ENCODE data around the gene SLC38A9.
"Not testable (repeated sequence)": the region's sequence is repeated elsewhere in the genome, so short reads cannot be mapped to it uniquely, and the experiment has no call there.

SLC38A9 gene, protein sequence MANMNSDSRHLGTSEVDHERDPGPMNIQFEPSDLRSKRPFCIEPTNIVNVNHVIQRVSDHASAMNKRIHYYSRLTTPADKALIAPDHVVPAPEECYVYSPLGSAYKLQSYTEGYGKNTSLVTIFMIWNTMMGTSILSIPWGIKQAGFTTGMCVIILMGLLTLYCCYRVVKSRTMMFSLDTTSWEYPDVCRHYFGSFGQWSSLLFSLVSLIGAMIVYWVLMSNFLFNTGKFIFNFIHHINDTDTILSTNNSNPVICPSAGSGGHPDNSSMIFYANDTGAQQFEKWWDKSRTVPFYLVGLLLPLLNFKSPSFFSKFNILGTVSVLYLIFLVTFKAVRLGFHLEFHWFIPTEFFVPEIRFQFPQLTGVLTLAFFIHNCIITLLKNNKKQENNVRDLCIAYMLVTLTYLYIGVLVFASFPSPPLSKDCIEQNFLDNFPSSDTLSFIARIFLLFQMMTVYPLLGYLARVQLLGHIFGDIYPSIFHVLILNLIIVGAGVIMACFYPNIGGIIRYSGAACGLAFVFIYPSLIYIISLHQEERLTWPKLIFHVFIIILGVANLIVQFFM

DNA sequence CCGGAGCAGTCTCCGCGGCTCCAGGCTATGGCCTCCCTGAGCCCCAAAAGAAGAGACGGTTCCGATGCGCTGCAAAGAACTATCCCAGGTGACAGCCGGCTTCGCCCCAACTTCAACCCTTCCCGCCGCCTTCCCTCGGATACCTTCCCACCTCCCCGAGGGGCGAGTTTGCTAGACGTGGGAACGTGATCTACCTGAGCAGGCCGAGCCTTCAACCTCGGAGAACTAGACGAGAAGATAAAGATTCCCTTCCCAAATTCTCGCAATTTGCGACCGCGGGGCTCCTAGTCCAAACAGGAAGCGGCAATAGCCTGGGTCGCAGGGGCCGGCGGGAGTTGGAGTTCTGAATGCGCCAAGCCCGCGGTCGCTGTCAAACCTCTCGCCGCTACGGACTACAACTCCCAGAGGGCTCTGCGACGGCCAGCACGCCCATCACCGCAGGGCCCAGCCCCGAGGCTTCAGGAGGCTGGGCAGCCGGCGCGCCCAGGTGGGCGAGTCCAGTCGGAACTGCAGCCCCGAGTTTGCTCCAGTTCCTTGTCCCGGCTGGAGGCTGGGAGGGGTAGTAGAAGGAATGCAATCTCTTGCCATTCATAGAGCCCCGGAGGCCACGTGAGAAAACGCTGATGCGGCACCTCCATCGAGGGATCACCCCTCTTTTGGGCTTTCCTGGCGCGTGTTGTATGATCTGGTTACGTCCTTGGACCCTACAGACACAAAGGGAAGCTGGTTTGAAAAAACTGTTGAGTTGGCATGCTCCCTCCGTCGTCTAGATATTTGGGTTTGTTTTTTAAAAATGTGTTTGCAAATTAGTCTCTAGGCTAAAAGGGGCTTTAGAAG is at the start of gene SLC38A9:
Gene SLC38A9, minus strand, starts transcription at position 302 of the 837 bp plus-strand sequence. CDS start 14,366 bp downstream, outside the sequence.
- Histone ChIP-seq H3K4me3 (replicated peaks; ENCODE audit: low read depth, low read length) (peak within 1 kb of the TSS; percentile 95), H3K36me3 (ENCODE audit: control insufficient read depth, insufficient read depth, low read length) (no peaks in the 10 kb centered on the region; the same call in 1 of the 2 replicates), H3K27me3 (replicated peaks; ENCODE audit: control insufficient read depth, insufficient read depth, low read length) (no peaks in the 10 kb centered on the region)
- DNase-seq (ENCODE audit: extremely low read depth, insufficient read length): peak; percentile 89
- TF ChIP-seq, protein P1, sequence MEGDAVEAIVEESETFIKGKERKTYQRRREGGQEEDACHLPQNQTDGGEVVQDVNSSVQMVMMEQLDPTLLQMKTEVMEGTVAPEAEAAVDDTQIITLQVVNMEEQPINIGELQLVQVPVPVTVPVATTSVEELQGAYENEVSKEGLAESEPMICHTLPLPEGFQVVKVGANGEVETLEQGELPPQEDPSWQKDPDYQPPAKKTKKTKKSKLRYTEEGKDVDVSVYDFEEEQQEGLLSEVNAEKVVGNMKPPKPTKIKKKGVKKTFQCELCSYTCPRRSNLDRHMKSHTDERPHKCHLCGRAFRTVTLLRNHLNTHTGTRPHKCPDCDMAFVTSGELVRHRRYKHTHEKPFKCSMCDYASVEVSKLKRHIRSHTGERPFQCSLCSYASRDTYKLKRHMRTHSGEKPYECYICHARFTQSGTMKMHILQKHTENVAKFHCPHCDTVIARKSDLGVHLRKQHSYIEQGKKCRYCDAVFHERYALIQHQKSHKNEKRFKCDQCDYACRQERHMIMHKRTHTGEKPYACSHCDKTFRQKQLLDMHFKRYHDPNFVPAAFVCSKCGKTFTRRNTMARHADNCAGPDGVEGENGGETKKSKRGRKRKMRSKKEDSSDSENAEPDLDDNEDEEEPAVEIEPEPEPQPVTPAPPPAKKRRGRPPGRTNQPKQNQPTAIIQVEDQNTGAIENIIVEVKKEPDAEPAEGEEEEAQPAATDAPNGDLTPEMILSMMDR (IDR thresholded peaks at IDR 0.05; ENCODE audit: insufficient read depth, low read length, poor library complexity, severe bottlenecking): no peak

DNA sequence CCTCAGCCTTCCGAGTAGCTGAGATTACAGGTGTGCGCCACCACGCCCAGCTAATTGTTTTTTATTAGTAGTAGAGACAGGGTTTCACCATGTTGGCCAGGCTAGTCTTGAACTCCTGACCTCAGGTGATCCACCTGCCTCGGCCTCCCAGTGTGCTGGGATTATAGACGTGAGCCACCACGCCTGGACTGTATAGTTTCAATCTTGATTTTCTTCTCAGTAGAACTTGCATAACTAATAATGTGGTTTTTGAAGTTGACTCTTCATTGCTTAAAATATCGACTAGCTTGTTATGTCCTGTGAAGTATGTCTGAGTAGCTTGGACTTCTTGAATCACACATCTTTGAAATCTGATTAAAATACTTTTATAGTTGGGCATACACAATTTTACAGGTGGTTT is 49.6 kb upstream of the SLC38A9 start:
- DNase-seq (ENCODE audit: extremely low read depth, insufficient read length); H3K27me3 ChIP-seq (replicated peaks; ENCODE audit: control insufficient read depth, insufficient read depth, low read length); H3K4me3 ChIP-seq (replicated peaks; ENCODE audit: low read depth, low read length); H3K36me3 ChIP-seq (ENCODE audit: control insufficient read depth, insufficient read depth, low read length): not testable (repeated sequence)

GRCh38 chr5:55758714-55759113 is 46.6 kb upstream of the SLC38A9 start:
- TF ChIP-seq, protein P1 (IDR thresholded peaks at IDR 0.05; ENCODE audit: insufficient read depth, low read length, poor library complexity, severe bottlenecking): no peak

DNA sequence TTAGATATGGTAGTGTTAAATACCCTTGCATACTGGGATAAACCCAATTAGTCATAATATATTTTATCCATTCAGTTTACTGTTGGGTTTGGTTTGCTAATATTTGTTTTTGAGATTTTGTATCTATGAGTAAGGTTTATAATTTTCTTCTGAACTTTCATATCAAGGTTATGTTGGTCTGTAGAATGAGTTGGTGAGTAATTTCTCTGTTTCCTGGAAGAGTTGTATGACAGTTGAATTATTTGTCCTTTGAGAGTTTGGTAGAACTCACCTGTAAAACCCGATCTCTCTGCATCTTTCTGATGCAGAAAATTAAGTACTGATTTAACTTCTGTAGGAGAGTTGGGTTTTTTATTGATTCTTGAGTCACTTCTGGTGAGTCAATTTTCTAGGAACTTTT is 46.1 kb upstream of the SLC38A9 start:
- DNase-seq (ENCODE audit: extremely low read depth, insufficient read length): no peak
- Histone ChIP-seq H3K36me3 (ENCODE audit: control insufficient read depth, insufficient read depth, low read length) (no peaks in the 10 kb centered on the region), H3K4me3 (replicated peaks; ENCODE audit: low read depth, low read length) (no peak overlapping the region), H3K27me3 (replicated peaks; ENCODE audit: control insufficient read depth, insufficient read depth, low read length) (no peaks in the 10 kb centered on the region)
- TF ChIP-seq, protein P1 (IDR thresholded peaks at IDR 0.05; ENCODE audit: insufficient read depth, low read length, poor library complexity, severe bottlenecking): no peak

More at GRCh38 chr5:55758714-55759113, 46.6 kb upstream of the SLC38A9 start:
- DNase-seq (ENCODE audit: extremely low read depth, insufficient read length): no peak
- no peaks in the 10 kb centered on the region for H3K27me3 ChIP-seq (replicated peaks; ENCODE audit: control insufficient read depth, insufficient read depth, low read length)
- H3K36me3 ChIP-seq (ENCODE audit: control insufficient read depth, insufficient read depth, low read length): no peaks in the 10 kb centered on the region
- no peak overlapping the region for H3K4me3 ChIP-seq (replicated peaks; ENCODE audit: low read depth, low read length)

DNA sequence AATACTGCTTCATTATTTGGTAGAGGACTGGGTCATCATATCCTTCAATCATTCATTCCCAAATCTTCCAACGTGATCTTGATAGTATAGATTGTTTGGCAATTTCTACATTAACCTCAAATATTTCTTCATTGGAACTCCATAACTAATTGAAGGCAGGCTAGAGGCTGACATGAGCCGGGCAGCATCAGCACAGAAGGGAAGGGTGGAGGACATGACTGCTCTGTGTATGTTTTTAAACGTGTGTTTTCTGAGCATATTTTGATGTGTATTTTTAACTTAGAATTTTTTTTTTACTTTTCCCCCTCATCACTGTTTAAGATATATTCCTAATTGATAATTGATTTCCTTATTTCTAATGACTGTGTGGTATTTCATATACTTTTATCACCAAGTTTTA is 38.4 kb upstream of the SLC38A9 start:
- no peak for DNase-seq (ENCODE audit: extremely low read depth, insufficient read length)
- Histone ChIP-seq H3K27me3 (replicated peaks; ENCODE audit: control insufficient read depth, insufficient read depth, low read length) (no peaks in the 10 kb centered on the region), H3K4me3 (replicated peaks; ENCODE audit: low read depth, low read length) (no peak overlapping the region), H3K36me3 (ENCODE audit: control insufficient read depth, insufficient read depth, low read length) (no peaks in the 10 kb centered on the region)
- TF ChIP-seq, protein P1 (IDR thresholded peaks at IDR 0.05; ENCODE audit: insufficient read depth, low read length, poor library complexity, severe bottlenecking): no peak

DNA sequence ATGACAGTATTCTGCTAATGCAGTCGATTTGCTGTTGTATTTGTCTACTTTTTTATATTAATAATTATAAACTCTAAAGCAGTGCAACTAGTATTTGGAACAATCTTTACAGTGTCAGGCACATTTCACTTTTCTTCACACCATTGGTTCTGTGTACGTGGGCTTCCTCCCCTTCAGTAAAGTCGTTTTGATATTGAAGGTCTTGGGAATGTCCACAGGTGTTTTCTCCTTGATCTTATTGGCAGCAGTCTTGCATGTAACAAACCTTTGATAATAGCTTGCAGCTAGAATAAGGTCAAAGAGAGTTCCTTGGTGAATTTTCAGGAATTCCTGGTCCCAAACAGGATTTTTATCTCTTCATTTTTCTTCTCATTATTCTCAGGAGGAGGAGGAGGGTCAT is 37.9 kb upstream of the SLC38A9 start:
- TF ChIP-seq, protein P1 (IDR thresholded peaks at IDR 0.05; ENCODE audit: insufficient read depth, low read length, poor library complexity, severe bottlenecking): no peak
- H3K4me3 ChIP-seq (replicated peaks; ENCODE audit: low read depth, low read length): no peak overlapping the region
- DNase-seq (ENCODE audit: extremely low read depth, insufficient read length): no peak

More for the DNA sequence above, 37.9 kb upstream of the SLC38A9 start:
- Histone ChIP-seq H3K27me3 (replicated peaks; ENCODE audit: control insufficient read depth, insufficient read depth, low read length) (no peaks in the 10 kb centered on the region), H3K36me3 (ENCODE audit: control insufficient read depth, insufficient read depth, low read length) (no peaks in the 10 kb centered on the region)

Data from GM06990 (cell line).